Parathyroid adenoma (tissue), 2 donors: ENCODE measurements around the gene CLDN15.
"Not testable (repeated sequence)": the region's sequence is repeated elsewhere in the genome, so short reads cannot be mapped to it uniquely, and the experiment has no call there.

Experiments
- H2AFZ ChIP-seq: fragments of 300-600 bp; sonication (generic); one replicate; pipeline ENCODE4 v1.7.0; 2017; ENCODE audit warnings: antibody characterized with exemption, mild to moderate bottlenecking
- H3K27ac ChIP-seq: fragments of 300-600 bp; sonication (generic); one replicate; pipeline ENCODE4 v1.7.0; 2017
- H3K27me3 ChIP-seq: fragments of 300-600 bp; sonication (generic); one replicate; pipeline ENCODE4 v1.7.0; 2017; ENCODE audit warnings: low read length; ENCODE audit not compliant: control insufficient read depth, insufficient read depth
- H3K36me3 ChIP-seq: fragments of 300-600 bp; sonication (generic); one replicate; pipeline ENCODE4 v1.7.0; 2017; ENCODE audit warnings: low read length; ENCODE audit not compliant: control insufficient read depth, insufficient read depth
- H3K4me1 ChIP-seq: fragments of 300-600 bp; sonication (generic); one replicate; pipeline ENCODE4 v1.7.0; 2017; ENCODE audit warnings: control low read depth
- H3K4me2 ChIP-seq: fragments of 300-600 bp; sonication (generic); one replicate; pipeline ENCODE4 v1.7.0; 2017; ENCODE audit warnings: low read length
- H3K4me3 ChIP-seq: fragments of 300-600 bp; sonication (generic); one replicate; pipeline ENCODE4 v1.7.0; 2017; ENCODE audit warnings: low read depth, low read length
- H3K79me2 ChIP-seq: fragments of 300-600 bp; sonication (generic); one replicate; pipeline ENCODE4 v1.7.0; 2017; ENCODE audit warnings: control low read depth
- H3K9ac ChIP-seq: fragments of 300-600 bp; sonication (generic); one replicate; pipeline ENCODE4 v1.7.0; 2017; ENCODE audit warnings: mild to moderate bottlenecking
- H3K9me3 ChIP-seq: fragments of 300-600 bp; sonication (generic); one replicate; pipeline ENCODE4 v1.7.0; 2017; ENCODE audit warnings: low read length; ENCODE audit not compliant: control insufficient read depth
- TF ChIP-seq, protein P1 (sequence below): fragments of 300-600 bp; sonication (generic); IDR thresholded peaks from one replicate; pipeline ENCODE4 v1.7.0; 2017; ENCODE audit warnings: antibody characterized with exemption, mild to moderate bottlenecking
- donor health status: primary hyperparathyroidism.

CLDN15 gene

DNA sequence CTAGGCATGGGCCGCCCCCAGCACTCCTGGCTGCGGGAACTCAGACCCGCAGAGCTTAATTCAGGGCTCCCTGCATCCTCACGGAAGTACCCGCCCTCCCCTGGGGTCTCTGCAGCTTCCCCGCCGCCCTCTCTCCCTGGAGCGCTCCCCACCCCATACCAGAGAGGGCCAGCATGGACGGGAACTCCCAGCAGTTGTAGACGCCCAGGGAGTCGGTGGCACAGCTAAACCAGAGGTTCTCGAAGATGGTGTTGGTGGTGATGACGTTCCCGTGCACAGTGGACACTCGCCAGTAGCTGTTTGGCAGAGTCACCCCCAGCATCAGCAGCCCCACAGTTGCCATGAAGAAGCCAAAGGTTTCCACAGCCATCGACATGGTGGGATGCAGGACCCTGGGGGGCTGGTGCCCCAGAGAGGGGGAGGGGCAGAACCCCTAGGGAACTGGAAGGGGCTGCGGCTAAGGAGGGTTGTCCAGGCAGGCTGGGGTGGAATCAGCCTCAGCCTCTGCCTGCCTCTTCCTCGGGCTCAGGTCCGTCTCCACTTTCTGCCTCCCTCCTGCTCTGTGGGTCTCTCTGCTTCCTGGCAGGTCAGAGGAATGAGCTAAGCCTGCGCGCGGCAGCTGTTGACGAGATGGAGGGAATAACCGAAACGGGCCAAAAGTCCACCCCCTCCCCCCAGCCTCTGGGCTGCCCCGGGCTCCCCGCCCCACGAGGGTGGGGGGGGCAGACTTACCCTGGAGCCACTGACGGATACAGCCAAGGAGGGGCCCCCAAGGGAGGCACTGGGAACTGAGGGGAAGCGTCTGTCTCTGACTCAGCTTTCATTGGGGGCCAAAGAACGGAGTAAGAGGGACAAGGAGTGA is at the start of gene CLDN15:
CLDN15 (minus strand) TSS at position 597 of the 862 bp plus-strand sequence; CDS start at position 376, 221 bp downstream.
- Histone ChIP-seq H3K4me3 (no peak within 1 kb of the TSS), H3K9me3 (no peaks in the 10 kb centered on the region), H3K27ac (peak within 1 kb of the TSS; percentile 30), H3K36me3 (no peaks in the 10 kb centered on the region), H2AFZ (no peak within 1 kb of the TSS), H3K4me1 (no peaks in the 10 kb centered on the region), H3K4me2 (peak within 1 kb of the TSS; percentile 17), H3K79me2 (peaks cover 24% of the 10 kb centered on the region), H3K27me3 (no peaks in the 10 kb centered on the region), H3K9ac (no peak within 1 kb of the TSS)
- TF ChIP-seq, protein P1, sequence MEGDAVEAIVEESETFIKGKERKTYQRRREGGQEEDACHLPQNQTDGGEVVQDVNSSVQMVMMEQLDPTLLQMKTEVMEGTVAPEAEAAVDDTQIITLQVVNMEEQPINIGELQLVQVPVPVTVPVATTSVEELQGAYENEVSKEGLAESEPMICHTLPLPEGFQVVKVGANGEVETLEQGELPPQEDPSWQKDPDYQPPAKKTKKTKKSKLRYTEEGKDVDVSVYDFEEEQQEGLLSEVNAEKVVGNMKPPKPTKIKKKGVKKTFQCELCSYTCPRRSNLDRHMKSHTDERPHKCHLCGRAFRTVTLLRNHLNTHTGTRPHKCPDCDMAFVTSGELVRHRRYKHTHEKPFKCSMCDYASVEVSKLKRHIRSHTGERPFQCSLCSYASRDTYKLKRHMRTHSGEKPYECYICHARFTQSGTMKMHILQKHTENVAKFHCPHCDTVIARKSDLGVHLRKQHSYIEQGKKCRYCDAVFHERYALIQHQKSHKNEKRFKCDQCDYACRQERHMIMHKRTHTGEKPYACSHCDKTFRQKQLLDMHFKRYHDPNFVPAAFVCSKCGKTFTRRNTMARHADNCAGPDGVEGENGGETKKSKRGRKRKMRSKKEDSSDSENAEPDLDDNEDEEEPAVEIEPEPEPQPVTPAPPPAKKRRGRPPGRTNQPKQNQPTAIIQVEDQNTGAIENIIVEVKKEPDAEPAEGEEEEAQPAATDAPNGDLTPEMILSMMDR, result no peak

DNA sequence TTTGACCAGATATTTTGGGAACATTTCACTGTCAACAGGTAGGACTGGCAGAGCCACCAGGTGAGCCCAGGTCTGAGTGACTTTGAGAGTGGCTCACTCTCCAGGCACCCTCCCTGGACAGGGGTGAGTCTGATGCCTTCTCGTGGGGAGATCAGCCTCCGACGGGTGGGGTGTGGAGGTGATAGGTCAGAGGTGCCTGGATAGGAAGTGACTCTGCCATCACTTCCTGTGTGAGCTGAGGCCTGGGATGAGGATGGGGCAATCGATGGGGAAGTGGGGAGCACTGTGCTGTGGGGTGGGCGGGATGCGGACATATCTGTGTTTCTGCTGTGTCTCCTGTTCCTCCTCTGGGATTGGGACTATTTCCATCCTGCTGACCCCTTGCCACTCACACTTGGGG is 49.4 kb upstream of the CLDN15 start:
- TF ChIP-seq, protein P1, result no peak

GRCh38 chr7:101285880-101286279 is 48.3 kb upstream of the CLDN15 start:
- not testable (repeated sequence) for H3K36me3 ChIP-seq, H2AFZ ChIP-seq, H3K4me1 ChIP-seq, H3K9ac ChIP-seq, H3K27me3 ChIP-seq, H3K27ac ChIP-seq, H3K9me3 ChIP-seq, H3K4me2 ChIP-seq, H3K79me2 ChIP-seq, H3K4me3 ChIP-seq

More for the DNA sequence above, 49.4 kb upstream of the CLDN15 start:
- H3K27me3 ChIP-seq, result no peaks in the 10 kb centered on the region
- no peak overlapping the region for H3K9ac ChIP-seq
- H3K9me3 ChIP-seq, result no peaks in the 10 kb centered on the region
- no peak overlapping the region for H2AFZ ChIP-seq
- H3K36me3 ChIP-seq, result no peaks in the 10 kb centered on the region
- H3K4me2 ChIP-seq, result no peak overlapping the region
- no peak overlapping the region for H3K27ac ChIP-seq
- H3K79me2 ChIP-seq, result no peaks in the 10 kb centered on the region
- no peaks in the 10 kb centered on the region for H3K4me1 ChIP-seq
- no peak overlapping the region for H3K4me3 ChIP-seq

DNA sequence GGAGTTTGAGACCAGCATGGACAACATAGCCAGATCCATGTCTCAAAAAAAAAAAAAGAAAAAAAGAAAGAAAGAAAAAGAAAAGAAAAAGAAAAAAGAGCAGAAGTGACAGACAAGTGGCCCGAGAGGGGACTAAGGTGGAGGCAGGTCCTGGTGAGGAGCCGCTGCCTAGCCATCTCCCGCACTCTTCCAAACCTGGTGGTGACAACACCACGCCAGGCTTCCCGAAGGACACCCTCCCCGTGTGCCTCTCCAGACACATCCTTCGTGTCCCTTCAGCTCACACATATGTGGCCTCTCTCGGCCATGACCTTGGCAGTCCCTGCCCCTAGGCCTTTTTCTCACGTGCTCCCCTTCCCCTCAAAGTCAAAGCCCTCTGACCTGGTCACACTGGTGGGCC is 47.6 kb upstream of the CLDN15 start:
- no peaks in the 10 kb centered on the region for H3K36me3 ChIP-seq
- no peak overlapping the region for H3K27ac ChIP-seq
- H3K9me3 ChIP-seq, result no peaks in the 10 kb centered on the region
- no peak overlapping the region for H2AFZ ChIP-seq
- H3K79me2 ChIP-seq, result no peaks in the 10 kb centered on the region
- no peaks in the 10 kb centered on the region for H3K4me1 ChIP-seq
- H3K4me2 ChIP-seq, result no peak overlapping the region
- H3K9ac ChIP-seq, result no peak overlapping the region
- TF ChIP-seq, protein P1, result no peak
- H3K27me3 ChIP-seq, result no peaks in the 10 kb centered on the region
- no peak overlapping the region for H3K4me3 ChIP-seq

DNA sequence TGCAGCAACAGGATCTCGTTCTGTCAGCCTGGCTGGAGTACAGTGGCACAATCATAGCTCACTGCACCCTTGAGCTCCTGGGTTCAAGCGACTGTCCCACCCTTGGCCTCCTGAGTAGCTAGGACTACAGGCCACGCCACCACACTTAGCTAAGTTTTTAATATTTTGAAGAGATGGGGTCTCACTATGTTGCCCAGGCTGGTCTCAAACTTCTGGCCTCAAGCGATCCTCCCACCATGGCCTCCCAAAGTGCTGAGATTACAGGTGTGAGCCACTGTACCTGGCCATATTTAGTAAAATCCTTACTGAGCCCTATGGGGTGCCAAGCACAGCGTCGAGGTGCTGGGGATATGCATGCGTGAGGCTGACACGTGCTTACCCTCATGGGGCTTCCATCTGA is 43.3 kb upstream of the CLDN15 start:
- not testable (repeated sequence) for H3K79me2 ChIP-seq, H3K36me3 ChIP-seq, H2AFZ ChIP-seq, H3K4me1 ChIP-seq, H3K4me2 ChIP-seq, H3K27me3 ChIP-seq, H3K4me3 ChIP-seq, H3K9ac ChIP-seq, H3K27ac ChIP-seq, H3K9me3 ChIP-seq
